Muscle layer of colon (tissue), 2 donors: ENCODE data around the gene PXYLP1.

Experiments
- H3K27ac ChIP-seq: one replicate; pipeline ENCODE4 v1.7.0; 2013; ENCODE audit warnings: low read depth, mild to moderate bottlenecking, low read length, moderate library complexity
- H3K27me3 ChIP-seq, 2 donors: one replicate each; pipeline ENCODE4 v1.7.0; 2013; ENCODE audit warnings: low read length in 2 of 2, mild to moderate bottlenecking in 2 of 2; ENCODE audit not compliant: insufficient read depth in 2 of 2, control insufficient read depth in 1 of 2
- H3K36me3 ChIP-seq: one replicate; pipeline ENCODE4 v1.7.0; 2013; ENCODE audit warnings: mild to moderate bottlenecking, low read length; ENCODE audit not compliant: insufficient read depth
- H3K4me1 ChIP-seq: one replicate; pipeline ENCODE4 v1.7.0; 2013; ENCODE audit warnings: mild to moderate bottlenecking, low read length; ENCODE audit not compliant: insufficient read depth
- H3K4me3 ChIP-seq, 2 donors: one replicate each; pipeline ENCODE4 v1.7.0; 2013; ENCODE audit warnings: low read length in 2 of 2, low read depth in 1 of 2, mild to moderate bottlenecking in 1 of 2, moderate library complexity in 1 of 2
- H3K9ac ChIP-seq: one replicate; pipeline ENCODE4 v1.7.0; 2013; ENCODE audit warnings: low read length
- H3K9me3 ChIP-seq: one replicate; pipeline ENCODE4 v1.7.0; 2013; ENCODE audit warnings: mild to moderate bottlenecking, low read length
- donor health status: abdominal sarcoma.
- donor health status: Adenocarcinoma of cecum.

Gene PXYLP1

GRCh38 chr3:141230293-141230692 lies 1.3 kb upstream of the PXYLP1 start:
- H3K27me3 ChIP-seq, result no peaks in the 10 kb centered on the region
- no peaks in the 10 kb centered on the region for H3K36me3 ChIP-seq
- no peak overlapping the region for H3K9ac ChIP-seq
- no peak overlapping the region for H3K27ac ChIP-seq
- H3K4me1 ChIP-seq, result peaks cover 6% of the 10 kb centered on the region
- H3K9me3 ChIP-seq, result no peaks in the 10 kb centered on the region
- H3K4me3 ChIP-seq, result no peak overlapping the region

- Histone ChIP-seq H3K36me3 (no peaks in the 10 kb centered on the region), H3K4me3 (peak overlapping the region; percentile 54 to 96), H3K27me3 (no peaks in the 10 kb centered on the region), H3K9ac (no peak overlapping the region), H3K9me3 (no peaks in the 10 kb centered on the region), H3K4me1 (peaks cover 6% of the 10 kb centered on the region), H3K27ac (peak overlapping the region; percentile 66)
Observed at GRCh38 chr3:141231952-141232823, 563 bp downstream of the PXYLP1 start.

DNA sequence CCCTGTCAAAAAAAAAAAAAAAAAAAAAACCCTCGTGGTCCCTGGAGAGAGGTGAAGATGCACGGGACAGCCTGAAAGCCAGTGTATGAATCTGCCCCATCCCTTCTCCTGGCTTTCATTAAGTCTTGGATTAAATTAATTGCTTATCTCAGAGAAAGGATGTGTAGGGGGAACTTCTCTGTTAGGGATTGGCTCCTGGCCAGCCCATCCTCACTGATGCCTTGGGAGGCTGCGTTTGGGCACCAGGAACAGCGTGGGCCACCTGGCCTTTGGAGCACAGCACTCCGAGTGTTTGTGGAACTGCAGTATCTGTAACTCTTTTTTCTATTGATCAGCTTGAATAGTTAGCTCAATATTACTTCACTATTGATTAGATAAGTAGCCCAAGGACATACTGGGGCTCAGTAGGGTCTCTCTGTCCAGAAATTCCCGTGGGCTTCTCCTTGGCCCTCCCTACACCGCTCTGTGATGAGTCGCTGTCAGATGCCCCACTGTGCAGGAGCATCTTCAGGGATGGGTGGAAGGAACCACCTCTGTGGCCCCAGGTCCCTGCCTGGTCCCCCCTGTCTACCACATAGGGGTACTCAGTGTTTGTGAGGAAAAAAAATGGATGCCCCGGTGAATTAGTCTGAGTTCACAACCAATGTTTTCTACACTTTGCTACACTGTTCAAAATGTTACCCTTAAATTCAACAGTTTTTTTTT lies 2.0 kb downstream of the PXYLP1 start:
- Histone ChIP-seq H3K4me1 (peaks cover 12% of the 10 kb centered on the region), H3K9me3 (no peaks in the 10 kb centered on the region), H3K27ac (no peak overlapping the region), H3K9ac (no peak overlapping the region), H3K36me3 (no peaks in the 10 kb centered on the region), H3K4me3 (no peak overlapping the region), H3K27me3 (no peaks in the 10 kb centered on the region)

DNA sequence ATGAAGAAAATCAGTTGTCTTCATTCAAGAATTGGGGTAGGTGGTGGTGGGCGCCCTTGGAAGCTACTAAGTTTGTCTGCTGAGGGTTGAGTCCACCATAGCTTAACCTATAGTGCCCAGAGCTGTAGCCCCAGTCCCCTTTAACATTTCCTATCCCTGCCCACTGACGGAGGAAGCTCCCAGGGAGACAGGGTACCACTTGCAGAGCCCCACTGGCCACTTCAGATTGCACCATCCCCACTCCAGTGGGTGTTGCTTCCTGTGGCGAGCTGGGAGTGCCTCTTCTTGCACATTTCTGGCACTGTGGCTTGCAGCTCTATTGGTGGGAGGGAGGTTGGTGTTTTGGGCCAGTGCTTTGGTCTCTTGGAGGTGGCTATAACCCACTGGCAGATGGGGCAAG lies 2.7 kb downstream of the PXYLP1 start:
- Histone ChIP-seq H3K9me3 (no peaks in the 10 kb centered on the region), H3K4me3 (no peak overlapping the region), H3K27ac (no peak overlapping the region), H3K27me3 (no peaks in the 10 kb centered on the region), H3K36me3 (no peaks in the 10 kb centered on the region), H3K9ac (no peak overlapping the region), H3K4me1 (peaks cover 12% of the 10 kb centered on the region)

GRCh38 chr3:141235661-141236171 lies 4.1 kb downstream of the PXYLP1 start:
- no peaks in the 10 kb centered on the region for H3K36me3 ChIP-seq
- H3K9me3 ChIP-seq, result no peaks in the 10 kb centered on the region
- no peaks in the 10 kb centered on the region for H3K27me3 ChIP-seq
- no peak overlapping the region for H3K27ac ChIP-seq
- H3K4me3 ChIP-seq, result no peak overlapping the region
- H3K9ac ChIP-seq, result no peak overlapping the region
- peaks cover 12% of the 10 kb centered on the region for H3K4me1 ChIP-seq

- Histone ChIP-seq H3K27me3 (no peaks in the 10 kb centered on the region), H3K9ac (no peak overlapping the region), H3K4me3 (no peak overlapping the region), H3K9me3 (no peaks in the 10 kb centered on the region), H3K4me1 (peaks cover 13% of the 10 kb centered on the region), H3K27ac (no peak overlapping the region), H3K36me3 (no peaks in the 10 kb centered on the region)
Observed at GRCh38 chr3:141236361-141236760, 4.7 kb downstream of the PXYLP1 start.

- Histone ChIP-seq H3K4me1 (peaks cover 16% of the 10 kb centered on the region), H3K9me3 (no peaks in the 10 kb centered on the region), H3K27ac (no peak overlapping the region), H3K27me3 (no peaks in the 10 kb centered on the region), H3K9ac (no peak overlapping the region), H3K36me3 (no peaks in the 10 kb centered on the region), H3K4me3 (no peak overlapping the region)
Observed at GRCh38 chr3:141237701-141238521, 6.3 kb downstream of the PXYLP1 start.

- no peaks in the 10 kb centered on the region for H3K9me3 ChIP-seq
- no peak overlapping the region for H3K4me3 ChIP-seq
- H3K27me3 ChIP-seq, result no peaks in the 10 kb centered on the region
- H3K9ac ChIP-seq, result no peak overlapping the region
- H3K36me3 ChIP-seq, result no peaks in the 10 kb centered on the region
- H3K27ac ChIP-seq, result no peak overlapping the region
- H3K4me1 ChIP-seq, result peaks cover 16% of the 10 kb centered on the region
Observed at GRCh38 chr3:141239511-141240281, 8.1 kb downstream of the PXYLP1 start.

DNA sequence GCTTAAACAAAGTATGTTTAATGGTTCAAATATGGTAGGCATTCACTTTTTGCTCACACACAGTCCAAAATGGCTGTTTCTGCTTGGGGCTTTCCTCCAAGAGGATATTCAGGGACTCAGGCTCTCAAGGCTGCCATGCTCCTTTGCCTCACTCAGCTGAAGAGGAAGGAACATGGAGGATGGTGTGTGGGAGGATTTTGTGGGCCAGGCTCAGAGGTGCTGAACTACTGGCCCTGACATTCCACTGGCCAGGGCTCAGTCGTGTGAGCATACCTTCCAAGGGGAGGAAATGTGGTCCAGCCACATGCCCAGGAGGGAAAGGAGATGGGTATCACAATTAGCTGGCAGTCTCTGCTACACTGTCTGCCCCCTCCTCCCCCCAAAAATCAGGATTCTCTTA lies 8.7 kb downstream of the PXYLP1 start:
- Histone ChIP-seq H3K9me3 (no peaks in the 10 kb centered on the region), H3K36me3 (no peaks in the 10 kb centered on the region), H3K4me1 (peaks cover 16% of the 10 kb centered on the region), H3K9ac (no peak overlapping the region), H3K27ac (no peak overlapping the region), H3K4me3 (no peak overlapping the region), H3K27me3 (no peaks in the 10 kb centered on the region)

DNA sequence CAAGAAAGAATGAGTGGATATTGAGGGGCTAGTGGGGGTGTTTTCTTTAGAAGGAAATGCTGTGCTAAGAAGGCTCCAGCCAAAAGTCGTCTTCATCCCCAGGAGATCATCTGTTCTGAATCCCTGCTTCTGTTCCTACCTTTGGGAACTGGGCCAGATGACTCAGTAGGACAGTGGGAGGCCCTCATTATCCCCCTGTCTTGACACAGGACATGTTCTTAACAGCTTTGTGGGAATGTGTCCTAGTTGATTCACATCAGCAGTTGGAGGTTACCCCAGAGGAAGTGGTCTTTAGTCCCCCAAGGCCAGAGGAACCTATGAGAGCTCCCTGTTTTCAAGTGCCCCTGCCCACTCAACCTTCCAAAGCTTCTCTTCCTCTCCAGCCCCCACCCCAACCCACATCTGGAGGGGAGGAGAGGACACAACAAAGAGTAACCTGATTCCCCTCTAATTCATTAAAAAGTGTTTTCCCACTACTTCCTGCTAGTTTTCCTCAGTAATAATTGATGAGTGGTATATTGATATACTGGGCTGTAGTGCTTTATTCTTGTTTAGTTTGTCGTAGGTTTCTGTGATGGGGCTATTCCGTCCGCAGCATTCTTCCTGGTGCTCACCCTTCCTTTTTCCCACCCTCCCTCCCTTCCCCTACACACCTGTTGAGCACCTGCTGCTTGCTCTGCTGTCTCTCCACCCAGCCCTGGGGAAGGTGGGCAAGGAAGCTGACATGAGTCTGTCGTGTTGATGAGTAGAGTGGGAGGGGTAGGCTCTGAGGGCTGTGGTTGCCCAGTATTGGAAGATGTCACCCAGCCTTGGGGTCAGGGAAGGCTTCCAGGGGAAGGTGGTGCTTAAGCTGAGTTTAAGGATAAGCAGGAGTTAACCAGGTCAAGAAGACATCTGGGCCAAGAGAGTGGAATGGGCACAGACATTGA lies 9.3 kb downstream of the PXYLP1 start:
- Histone ChIP-seq H3K27me3 (no peaks in the 10 kb centered on the region), H3K4me3 (no peak overlapping the region), H3K9ac (no peak overlapping the region), H3K9me3 (no peaks in the 10 kb centered on the region), H3K27ac (no peak overlapping the region), H3K4me1 (peaks cover 16% of the 10 kb centered on the region), H3K36me3 (no peaks in the 10 kb centered on the region)
